HepG2 (cell line): ENCODE results near the gene STAP1. TPM values are rescaled to one million over a fixed set of nuclear protein-coding genes. Genes with fewer than 3 reads are reported as not detected.

Experiments used
- ATAC-seq: fragments of 200-7000 bp; cut with Tn5 transposase; 3 replicates; pipeline ENCODE4 v1.9.1; 2020; ENCODE audit warnings: mild to moderate bottlenecking, moderate library complexity
- BruUV-seq: library from RNA; stranded (reverse); fragments of 400-500 nt; replicated peaks from 2 replicates; lab custom pipeline; 2021; lab: Mats Ljungman, UMichigan
- CTCF ChIA-PET: fragments of 300-600 bp; formaldehyde crosslinking; extraction: SDS; loops from one replicate; lab custom pipeline; 2021; ENCODE audit warnings: low total read pairs, inconsistent platforms, low intra/inter-chr PET ratio; lab: Yijun Ruan, JAX
- POLR2A ChIA-PET: fragments of 350-600 bp; sonication (Branson Sonifier 250); formaldehyde crosslinking; loops from one replicate; lab custom pipeline; 2020; ENCODE audit warnings: antibody characterized with exemption, inconsistent platforms; lab: Yijun Ruan, JAX
- DNase-seq: peaks from one replicate; pipeline ENCODE4 v3.0.0-alpha.2; 2015; ENCODE audit warnings: low spot score
- FAIRE-seq: peaks from 3 replicates; lab custom pipeline; 2011; peaks lifted over from hg19 to GRCh38; lab: Jason Lieb, UNC
- H2AFZ ChIP-seq: one replicate; pipeline ENCODE4 v1.6.1; 2011; ENCODE audit warnings: low read length, inconsistent platforms
- H3K27ac ChIP-seq: fragments of 300-600 bp; 3 replicates; pipeline ENCODE4 v1.8.0; 2011; ENCODE audit warnings: mixed run types, mild to moderate bottlenecking, mixed read lengths, low read length, inconsistent platforms; ENCODE audit not compliant: insufficient read depth; ENCODE audit errors: extremely low read length
- H3K27me3 ChIP-seq, 2 experiments: fragments of 200-600 bp in 1 of 2; 2 replicates in 1 of 2; 3 replicates in 1 of 2; pipeline versions ENCODE4 v1.6.0 to v1.8.0; 2011; ENCODE audit warnings: low read length in 2 of 2, mild to moderate bottlenecking in 2 of 2, moderate library complexity in 2 of 2, inconsistent platforms in 1 of 2; ENCODE audit not compliant: insufficient read depth in 2 of 2, control insufficient read depth in 1 of 2
- H3K36me3 ChIP-seq, 2 experiments: fragments of 200-600 bp in 1 of 2; replicated peaks in 1 of 2; 2 replicates in 1 of 2; 3 replicates in 1 of 2; pipeline versions ENCODE4 v1.5.1 to v1.8.0; 2011; ENCODE audit warnings: low read length in 2 of 2, inconsistent platforms in 1 of 2; ENCODE audit not compliant: insufficient read depth in 2 of 2, control insufficient read depth in 1 of 2
- H3K4me1 ChIP-seq: 2 replicates; pipeline ENCODE4 v1.5.1; 2012; ENCODE audit warnings: low read length, inconsistent platforms; ENCODE audit not compliant: insufficient read depth
- H3K4me2 ChIP-seq: 2 replicates; pipeline ENCODE4 v1.6.0; 2011; ENCODE audit warnings: low read depth, low read length, inconsistent platforms
- H3K4me3 ChIP-seq, 3 experiments: fragments of 200-600 bp in 1 of 3; sonication (generic), shearing (Covaris generic) in 1 of 3; replicated peaks in 1 of 3; 2 replicates each; pipeline ENCODE4 v1.5.1; 2011 to 2016; ENCODE audit warnings: low read length in 3 of 3, inconsistent platforms in 2 of 3, low read depth in 2 of 3, mild to moderate bottlenecking in 2 of 3, control low read depth in 1 of 3, mixed read lengths in 1 of 3; ENCODE audit not compliant: insufficient read depth in 1 of 3
- H3K79me2 ChIP-seq: one replicate; pipeline ENCODE4 v1.6.1; 2011; ENCODE audit warnings: low read length, inconsistent platforms; ENCODE audit not compliant: insufficient read depth
- H3K9ac ChIP-seq: 2 replicates; pipeline ENCODE4 v1.6.0; 2011; ENCODE audit warnings: mild to moderate bottlenecking, low read depth, low read length, inconsistent platforms; ENCODE audit not compliant: insufficient read depth
- H3K9me3 ChIP-seq: 2 replicates; pipeline ENCODE4 v1.5.1; 2012; ENCODE audit warnings: mild to moderate bottlenecking, low read length
- H4K20me1 ChIP-seq: 2 replicates; pipeline ENCODE4 v1.6.0; 2011; ENCODE audit warnings: inconsistent platforms, mild to moderate bottlenecking, low read length, moderate library complexity; ENCODE audit not compliant: insufficient read depth
- AFF4 ChIP-seq: sonication (generic); formaldehyde crosslinking; IDR thresholded peaks from 2 replicates; pipeline ENCODE4 v1.4.0; 2020; ENCODE audit warnings: missing genetic modification reagents
- ARID4A ChIP-seq: sonication (generic); formaldehyde crosslinking; IDR thresholded peaks from 2 replicates; pipeline ENCODE4 v1.5.0; 2020; ENCODE audit warnings: mild to moderate bottlenecking, missing genetic modification reagents, borderline replicate concordance
- ATF5 ChIP-seq: sonication (generic); formaldehyde crosslinking; IDR thresholded peaks from 2 replicates; pipeline ENCODE4 v1.4.0; 2020; ENCODE audit warnings: mild to moderate bottlenecking, low read depth, missing genetic modification reagents
- CEBPB ChIP-seq: IDR thresholded peaks from 2 replicates; pipeline ENCODE4 v1.6.1; 2011; ENCODE audit warnings: low read depth, low read length, improper control_type of control experiment, borderline replicate concordance
- NFE2L2 ChIP-seq: fragments of 150-350 bp; IDR thresholded peaks from 2 replicates; pipeline ENCODE4 v1.6.1; 2014; ENCODE audit warnings: low read length
- POGZ ChIP-seq: sonication (generic); formaldehyde crosslinking; IDR thresholded peaks from 2 replicates; pipeline ENCODE4 v1.4.0; 2020; ENCODE audit warnings: mild to moderate bottlenecking, missing genetic modification reagents
- PRPF4 ChIP-seq: fragments of 200-400 bp; formaldehyde crosslinking; IDR thresholded peaks from 2 replicates; pipeline ENCODE4 v1.6.1; 2016; ENCODE audit warnings: low read length, low read depth; ENCODE audit not compliant: poor library complexity, severe bottlenecking
- TIGD3 ChIP-seq: sonication (generic); formaldehyde crosslinking; IDR thresholded peaks from 2 replicates; pipeline ENCODE4 v1.5.1; 2020; ENCODE audit warnings: mild to moderate bottlenecking, missing genetic modification reagents, borderline replicate concordance
- YY1 ChIP-seq: IDR thresholded peaks from 2 replicates; pipeline ENCODE4 v1.6.1; 2011; ENCODE audit warnings: low read length, low read depth, moderate library complexity, mild to moderate bottlenecking; ENCODE audit not compliant: insufficient read depth, insufficient replicate concordance
- ZFAT ChIP-seq: sonication (generic); formaldehyde crosslinking; conservative IDR thresholded peaks from 2 replicates; pipeline ENCODE4 v1.8.1; 2023; ENCODE audit warnings: missing genetic modification reagents, inconsistent platforms
- ZNF143 ChIP-seq: sonication (generic); formaldehyde crosslinking; IDR thresholded peaks from 2 replicates; pipeline ENCODE4 v1.4.0; 2020; ENCODE audit warnings: missing genetic modification reagents
- ZNF326 ChIP-seq: sonication (generic); formaldehyde crosslinking; IDR thresholded peaks from 2 replicates; pipeline ENCODE4 v1.4.0; 2020; ENCODE audit warnings: missing genetic modification reagents, borderline replicate concordance
- ZNF883 ChIP-seq: sonication (generic); formaldehyde crosslinking; IDR thresholded peaks from 2 replicates; pipeline ENCODE4 v1.5.1; 2020; ENCODE audit warnings: mild to moderate bottlenecking, missing genetic modification reagents; ENCODE audit errors: not compliant biosample characterization
- WGBS: methylation state at CpG from one replicate; pipeline ENCODE4 v1.1.6; 2017; ENCODE audit warnings: low lambda C conversion rate; 5-methylcytosine and 5-hydroxymethylcytosine counted together
- in situ Hi-C: cut with HindIII; loops from 2 replicates; pipeline ENCODE4 v1.10.0; 2017; ENCODE audit warnings: low pct_unique_long_range_greater_than_20kb; ENCODE audit not compliant: extremely low pct_ligation_motif_present
- intact Hi-C: fragments of 100-400 bp; cut with micrococcal nuclease; formaldehyde crosslinking; loops from one replicate; pipeline ENCODE4 v1.10.0; 2022; ENCODE audit not compliant: unreplicated experiment
- polyA plus RNA-seq, 8 experiments: library from polyadenylated mRNA; depleted of rRNA in 3 of 8; stranded (reverse) in 7 of 8; unstranded in 1 of 8; fragments of >200 nt; fragmentation: Illumina TruSeq in 4 of 8; extraction: Trizol in 4 of 8; gene quantifications; 2 replicates each; pipeline versions ENCODE4 v1.2.1 to v1.2.3, GENCODE V29; 2011 to 2016; ENCODE audit warnings: low read depth in 4 of 8, missing spikeins in 1 of 8, mixed read lengths in 1 of 8; ENCODE audit not compliant: insufficient read depth in 1 of 8
- total RNA-seq, 5 experiments: library from RNA; depleted of rRNA; stranded (reverse); fragments of >200 nt; fragmentation: Illumina TruSeq; extraction: Trizol; gene quantifications; 2 replicates each; pipeline ENCODE4 v1.2.3, GENCODE V29; 2016; ENCODE audit warnings: low read depth in 1 of 5

STAP1 gene
- total and polyA plus RNA-seq, 2 of the 13 experiments (the other 11 are each of a cell fraction or from before 2014, with no cell fraction given): not detected

- no peak for TF ChIP-seq TIGD3 (CRISPR knock-in tag)
- no peak for TF ChIP-seq POGZ (CRISPR knock-in tag)
- TF ChIP-seq PRPF4: no peak
- no peak for TF ChIP-seq ZFAT (CRISPR knock-in tag)
Measured at GRCh38 chr4:67604029-67604381, 45.5 kb downstream of the STAP1 start (continued).

- in situ Hi-C loops (no loop called here), intact Hi-C loops (no loop called here)
- H4K20me1 ChIP-seq: no peaks in the 10 kb centered on the region
- 80% methylated on average over 3 of the region's 3 CpGs for WGBS
- no peak overlapping the region for H2AFZ ChIP-seq
- no TSS peak for BruUV-seq
- no peak overlapping the region for H3K4me3 ChIP-seq
- no peak overlapping the region for H3K4me2 ChIP-seq
- H3K9me3 ChIP-seq: peaks cover 4% of the 10 kb centered on the region; the same call in 1 of the 2 replicates
- ChIA-PET CTCF (no interaction called here), POLR2A (no interaction called here)
- FAIRE-seq (no peak), DNase-seq (no peak), ATAC-seq (no peak)
- H3K36me3 ChIP-seq: no peaks in the 10 kb centered on the region
- H3K79me2 ChIP-seq: no peaks in the 10 kb centered on the region
- no peak overlapping the region for H3K27ac ChIP-seq
- H3K9ac ChIP-seq: no peak overlapping the region
- H3K4me1 ChIP-seq: no peaks in the 10 kb centered on the region
- H3K27me3 ChIP-seq: no peaks in the 10 kb centered on the region
- TF ChIP-seq CEBPB (no peak), ARID4A (CRISPR knock-in tag) (no peak), ZNF883 (CRISPR knock-in tag) (no peak), ZNF143 (no peak), ATF5 (no peak), NFE2L2 (no peak), YY1 (no peak), ZNF326 (CRISPR knock-in tag) (no peak), AFF4 (no peak)
Measured at GRCh38 chr4:67604749-67605148, 46.2 kb downstream of the STAP1 start.
